GM18867 (cell line): ENCODE results near the gene PDE5A.

Source experiments
- ATAC-seq: cut with Tn5 transposase; IDR thresholded peaks from one replicate; pipeline ENCODE4 v1.9.1; 2021; ENCODE audit warnings: mild to moderate bottlenecking, moderate library complexity; ENCODE audit not compliant: unreplicated experiment

PDE5A gene

GRCh38 chr4:119587796-119588195 lies 40.8 kb downstream of the PDE5A start:
- ATAC-seq: no peak

GRCh38 chr4:119585771-119586170 lies 42.8 kb downstream of the PDE5A start:
- no peak for ATAC-seq

GRCh38 chr4:119581190-119581873 lies 47.3 kb downstream of the PDE5A start:
- no peak for ATAC-seq

GRCh38 chr4:119580293-119580692 lies 48.3 kb downstream of the PDE5A start:
- ATAC-seq: no peak

- no peak for ATAC-seq
These were observed 48.8 kb downstream of the PDE5A start for GRCh38 chr4:119579823-119580222.

GRCh38 chr4:119570401-119570800 lies 58.2 kb downstream of the PDE5A start:
- no peak for ATAC-seq

- no peak for ATAC-seq
These were observed 64.5 kb downstream of the PDE5A start for GRCh38 chr4:119564106-119564505.

- no peak for ATAC-seq
These were observed 69.5 kb downstream of the PDE5A start for GRCh38 chr4:119559044-119559647.

GRCh38 chr4:119550857-119551532 lies 77.6 kb downstream of the PDE5A start:
- no peak for ATAC-seq

GRCh38 chr4:119549639-119550038 lies 79.0 kb downstream of the PDE5A start:
- ATAC-seq: no peak

GRCh38 chr4:119543779-119544178 lies 84.8 kb downstream of the PDE5A start:
- no peak for ATAC-seq

GRCh38 chr4:119543187-119543586 lies 85.4 kb downstream of the PDE5A start:
- no peak for ATAC-seq

GRCh38 chr4:119540249-119540648 lies 88.4 kb downstream of the PDE5A start:
- ATAC-seq: peak; percentile 58

GRCh38 chr4:119537586-119537985 lies 91.0 kb downstream of the PDE5A start:
- no peak for ATAC-seq

GRCh38 chr4:119536572-119537528 lies 91.8 kb downstream of the PDE5A start:
- peak; percentile 53 for ATAC-seq

GRCh38 chr4:119532319-119532718 lies 96.3 kb downstream of the PDE5A start:
- ATAC-seq: no peak

GRCh38 chr4:119529788-119530187 lies 98.8 kb downstream of the PDE5A start:
- no peak for ATAC-seq

GRCh38 chr4:119526786-119527550 lies 101.6 kb downstream of the PDE5A start:
- no peak for ATAC-seq

- no peak for ATAC-seq
These were observed 102.6 kb downstream of the PDE5A start for GRCh38 chr4:119525771-119526712.
